Measurements from ENCODE around the gene RP9.

The RP9 gene

DNA sequence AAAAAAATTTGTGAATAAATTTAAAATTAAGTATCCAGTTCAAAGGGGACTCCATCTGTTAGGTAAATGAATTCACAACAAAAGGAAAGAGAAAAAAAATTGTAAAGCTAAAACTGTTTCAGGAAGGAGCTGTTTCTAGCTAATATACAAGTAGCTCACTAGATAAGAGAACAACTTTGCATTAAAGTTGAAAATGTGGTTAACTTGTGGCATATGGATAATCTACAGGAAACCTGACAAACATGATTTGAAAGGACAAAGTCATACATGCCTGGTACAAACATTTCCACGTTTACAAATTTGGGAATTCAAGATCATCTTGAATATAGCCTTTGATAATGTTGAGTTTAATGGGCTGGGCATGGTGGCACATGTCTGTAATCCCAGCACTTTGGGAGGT lies 55.5 kb downstream of the RP9 start:
- TF ChIP-seq, protein P1, sequence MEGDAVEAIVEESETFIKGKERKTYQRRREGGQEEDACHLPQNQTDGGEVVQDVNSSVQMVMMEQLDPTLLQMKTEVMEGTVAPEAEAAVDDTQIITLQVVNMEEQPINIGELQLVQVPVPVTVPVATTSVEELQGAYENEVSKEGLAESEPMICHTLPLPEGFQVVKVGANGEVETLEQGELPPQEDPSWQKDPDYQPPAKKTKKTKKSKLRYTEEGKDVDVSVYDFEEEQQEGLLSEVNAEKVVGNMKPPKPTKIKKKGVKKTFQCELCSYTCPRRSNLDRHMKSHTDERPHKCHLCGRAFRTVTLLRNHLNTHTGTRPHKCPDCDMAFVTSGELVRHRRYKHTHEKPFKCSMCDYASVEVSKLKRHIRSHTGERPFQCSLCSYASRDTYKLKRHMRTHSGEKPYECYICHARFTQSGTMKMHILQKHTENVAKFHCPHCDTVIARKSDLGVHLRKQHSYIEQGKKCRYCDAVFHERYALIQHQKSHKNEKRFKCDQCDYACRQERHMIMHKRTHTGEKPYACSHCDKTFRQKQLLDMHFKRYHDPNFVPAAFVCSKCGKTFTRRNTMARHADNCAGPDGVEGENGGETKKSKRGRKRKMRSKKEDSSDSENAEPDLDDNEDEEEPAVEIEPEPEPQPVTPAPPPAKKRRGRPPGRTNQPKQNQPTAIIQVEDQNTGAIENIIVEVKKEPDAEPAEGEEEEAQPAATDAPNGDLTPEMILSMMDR (IDR thresholded peaks at IDR 0.05; ENCODE audit: low read depth, low read length): no peak

DNA sequence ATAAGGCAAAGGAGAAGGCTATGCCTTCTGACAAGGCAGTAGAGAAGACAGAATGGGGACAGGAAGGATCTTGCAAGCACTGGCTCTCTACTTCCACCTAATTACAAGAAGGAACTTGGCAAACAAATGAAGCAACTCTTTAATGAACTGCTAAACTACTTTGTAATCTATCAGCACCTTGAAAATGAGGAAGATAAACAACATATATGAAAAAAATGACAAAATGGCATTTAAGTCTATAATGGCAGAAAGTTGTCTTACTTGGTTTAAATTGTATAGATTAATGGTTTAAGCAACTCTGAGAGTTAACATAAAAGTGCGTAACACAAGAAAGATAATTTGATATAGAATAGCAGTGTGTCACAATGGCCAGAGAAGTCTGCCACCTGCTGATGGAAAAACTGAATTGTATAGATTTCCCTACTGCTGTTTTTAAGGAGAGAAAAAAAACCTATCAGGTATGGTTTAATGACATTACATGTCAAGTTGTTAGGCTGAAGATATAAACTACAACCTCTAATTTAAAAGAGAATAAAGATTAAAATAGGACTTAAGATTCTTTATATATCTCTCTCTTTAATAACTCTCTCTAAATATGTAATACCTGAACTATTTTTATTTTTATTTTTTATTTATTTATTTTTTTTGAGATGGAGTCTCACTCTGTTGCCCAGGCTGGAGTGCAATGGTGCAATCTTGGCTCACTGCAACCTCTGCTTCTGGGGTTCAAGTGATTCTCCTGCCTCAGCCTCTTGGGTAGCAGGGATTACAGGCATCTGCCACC lies 58.5 kb downstream of the RP9 start:
- no peak overlapping the region for H3K4me3 ChIP-seq (ENCODE audit: low read depth, low read length)
- TF ChIP-seq, protein P1 (IDR thresholded peaks at IDR 0.05; ENCODE audit: low read depth, low read length): peak; percentile 22; the same call in 1 of the 2 replicates

More for the DNA sequence above, 55.5 kb downstream of the RP9 start:
- H3K4me3 ChIP-seq (ENCODE audit: low read depth, low read length): no peak overlapping the region

DNA sequence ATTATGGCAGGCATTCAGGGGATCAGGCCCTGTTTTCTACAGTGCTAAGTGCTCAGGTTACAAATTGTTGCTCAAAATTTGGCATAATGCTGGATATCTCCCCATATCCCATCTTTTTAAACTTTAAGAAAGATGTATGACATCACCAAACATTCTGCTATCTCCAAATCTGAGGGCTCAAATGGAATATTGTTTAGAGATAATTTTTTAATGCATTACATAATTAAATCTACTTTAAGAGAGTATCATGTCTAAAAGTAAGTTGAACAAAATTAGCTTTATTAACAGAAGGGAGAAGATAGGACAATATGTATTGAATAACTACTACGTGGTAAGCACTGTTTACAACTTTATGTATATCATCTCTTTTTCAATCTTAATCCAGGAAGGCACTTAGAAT lies 60.5 kb downstream of the RP9 start:
- TF ChIP-seq, protein P1 (IDR thresholded peaks at IDR 0.05; ENCODE audit: low read depth, low read length): no peak
- no peak overlapping the region for H3K4me3 ChIP-seq (ENCODE audit: low read depth, low read length)

DNA sequence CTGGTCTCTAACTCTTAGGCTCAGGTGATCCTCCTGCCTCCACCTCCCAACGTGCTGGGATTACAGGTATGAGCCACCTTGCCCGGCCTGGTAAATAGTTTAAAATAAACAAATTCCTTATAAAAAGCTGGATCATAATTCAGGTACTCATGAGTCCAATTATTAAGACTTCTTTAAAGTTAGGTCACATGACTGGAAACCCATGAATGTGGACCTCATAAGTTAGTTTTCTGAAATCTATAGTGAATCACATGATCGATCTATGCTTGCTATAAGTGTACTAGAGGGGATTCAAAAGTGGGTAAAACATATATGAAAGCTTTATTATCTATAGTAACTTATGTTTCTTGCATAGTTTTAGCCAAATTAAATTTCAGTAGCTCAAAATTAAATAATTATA lies 60.9 kb downstream of the RP9 start:
- no peak overlapping the region for H3K4me3 ChIP-seq (ENCODE audit: low read depth, low read length)
- TF ChIP-seq, protein P1 (IDR thresholded peaks at IDR 0.05; ENCODE audit: low read depth, low read length): no peak

DNA sequence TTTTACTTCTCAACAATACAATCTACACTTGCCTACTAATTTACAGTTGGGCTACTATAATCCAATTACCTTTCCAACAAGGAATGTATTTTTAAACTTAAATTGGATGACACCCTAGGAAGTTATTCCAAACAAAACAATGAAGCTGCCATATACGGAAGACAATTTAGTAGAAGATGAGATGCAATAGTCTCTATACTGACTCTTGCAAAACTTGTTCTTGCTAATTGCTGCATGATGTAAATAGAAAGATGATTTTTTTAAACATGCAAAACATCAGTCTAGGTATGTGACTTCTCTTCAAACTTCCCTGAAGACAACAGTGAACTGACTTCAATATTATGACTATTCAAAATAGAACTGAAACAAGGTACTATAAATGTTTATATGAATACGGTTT lies 64.2 kb downstream of the RP9 start:
- TF ChIP-seq, protein P1 (IDR thresholded peaks at IDR 0.05; ENCODE audit: low read depth, low read length): no peak
- no peak overlapping the region for H3K4me3 ChIP-seq (ENCODE audit: low read depth, low read length)
